ENCODE data around the gene ATP9B.

- no peak for TF ChIP-seq EZH2 (IDR thresholded peaks at IDR 0.05; ENCODE audit: insufficient read depth, low read length)
- no peak for TF ChIP-seq CTCF (IDR thresholded peaks at IDR 0.05; ENCODE audit: insufficient read depth, low read depth, low read length)
Measured at GRCh38 chr18:79167526-79168190, 98.5 kb downstream of the ATP9B start.

Measured in astrocyte (in vitro differentiated cells and primary cell).